Uterus (tissue), 4 donors: ENCODE data around the gene TLE4. TPM values are rescaled to one million over a fixed set of nuclear protein-coding genes. Genes with fewer than 3 reads are reported as not detected.
A peak's percentile ranks its signal among the peaks of the same experiment; 100 is the strongest.

Source experiments
- DNase-seq, 2 donors: peaks; one replicate each; pipeline ENCODE4 v3.0.0-alpha.2; 2019 to 2020
- H3K27ac ChIP-seq, 2 donors: fragments of 200-600 bp; sonication (generic); 1 replicate in 1 of 2; 2 replicates in 1 of 2; pipeline ENCODE4 v1.5.1; 2016 to 2018
- H3K27me3 ChIP-seq, 2 donors: fragments of 200-600 bp; sonication (generic); one replicate each; pipeline ENCODE4 v1.5.1; 2018 to 2019; ENCODE audit warnings: control low read depth in 1 of 2
- H3K36me3 ChIP-seq, 2 donors: fragments of 200-600 bp; sonication (generic); one replicate each; pipeline ENCODE4 v1.5.1; 2019; ENCODE audit warnings: control low read depth in 1 of 2
- H3K4me1 ChIP-seq, 2 donors: fragments of 200-600 bp; sonication (generic); one replicate each; pipeline ENCODE4 v1.5.1; 2018 to 2019; ENCODE audit warnings: control low read depth in 1 of 2
- H3K4me3 ChIP-seq, 2 donors: fragments of 200-600 bp; sonication (generic); 1 replicate in 1 of 2; 2 replicates in 1 of 2; pipeline ENCODE4 v1.5.1; 2018 to 2019; ENCODE audit warnings: mild to moderate bottlenecking in 1 of 2
- H3K9me3 ChIP-seq, 2 donors: fragments of 200-600 bp; sonication (generic); one replicate each; pipeline ENCODE4 v1.5.1; 2019; ENCODE audit warnings: control low read depth in 1 of 2
- CTCF ChIP-seq, 4 experiments: fragments of 200-600 bp in 2 of 4; fragments of 450-650 bp in 2 of 4; sonication (generic) in 2 of 4; IDR thresholded peaks; one replicate each; pipeline ENCODE4 v1.5.1; 2016 to 2019; ENCODE audit warnings: antibody characterized with exemption in 4 of 4, mild to moderate bottlenecking in 2 of 4, moderate library complexity in 1 of 4
- POLR2A ChIP-seq, 2 donors: fragments of 450-650 bp; IDR thresholded peaks; one replicate each; pipeline ENCODE4 v1.6.1; 2016; ENCODE audit warnings: antibody characterized with exemption in 2 of 2, mild to moderate bottlenecking in 1 of 2, moderate library complexity in 1 of 2
- intact Hi-C: fragments of 100-400 bp; cut with DNase I; formaldehyde crosslinking; loops from one replicate; pipeline ENCODE4 v1.15.1; 2023; ENCODE audit warnings: low total_unique reads
- total RNA-seq, 4 donors: library from RNA; depleted of rRNA in 3 of 4; stranded (reverse); fragments of >200 nt in 3 of 4; gene quantifications; one replicate each; pipeline versions ENCODE4 v1.1.0 to v1.2.4, GENCODE V29; 2014 to 2023
- donor health status: DM: yes; HTN: yes; CAD: no.

Gene TLE4
- total RNA-seq, 4 donors from 2014 or later = 21.1 to 134 (median 35.1) TPM

DNA sequence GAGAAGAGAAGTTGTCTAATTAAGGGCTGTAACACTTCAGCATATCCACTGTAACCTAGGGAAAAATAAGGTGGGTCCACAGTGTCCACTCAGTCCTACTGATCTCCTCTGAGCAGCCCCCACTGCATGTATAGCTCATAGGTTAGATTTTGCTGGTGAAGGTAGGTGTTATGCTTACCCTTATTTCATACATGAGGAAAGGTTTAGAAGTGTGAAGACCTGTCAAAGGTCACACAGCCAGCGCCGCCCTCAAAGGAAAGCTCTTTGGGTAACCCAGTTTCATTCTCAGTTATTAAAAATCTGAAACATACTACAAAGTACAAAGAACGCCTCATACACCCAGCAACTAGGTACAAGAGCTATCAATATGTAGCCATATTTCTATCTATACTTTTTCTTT is 87.2 kb downstream of the TLE4 start:
- TF ChIP-seq CTCF (IDR thresholded peaks at IDR 0.05) (no peak), POLR2A (IDR thresholded peaks at IDR 0.05) (no peak)
- DNase-seq = no peak
- Histone ChIP-seq H3K4me3 (no peak overlapping the region), H3K9me3 (no peaks in the 10 kb centered on the region), H3K27ac (no peak overlapping the region), H3K4me1 (peaks cover 5 to 6% of the 10 kb centered on the region in 2 donors), H3K36me3 (no peaks in the 10 kb centered on the region), H3K27me3 (no peaks in the 10 kb centered on the region)
- intact Hi-C loops = no loop called here

- intact Hi-C loops = no loop called here
- no peak for TF ChIP-seq CTCF (IDR thresholded peaks at IDR 0.05)
- TF ChIP-seq POLR2A (IDR thresholded peaks at IDR 0.05) = no peak
- no peak for DNase-seq
- H3K27me3 ChIP-seq = no peaks in the 10 kb centered on the region
- peaks cover 5 to 6% of the 10 kb centered on the region in 2 donors for H3K4me1 ChIP-seq
- no peak overlapping the region for H3K27ac ChIP-seq
- no peaks in the 10 kb centered on the region for H3K36me3 ChIP-seq
- no peaks in the 10 kb centered on the region for H3K9me3 ChIP-seq
- no peak overlapping the region for H3K4me3 ChIP-seq
Measured at GRCh38 chr9:79660615-79661014, 88.8 kb downstream of the TLE4 start.

DNA sequence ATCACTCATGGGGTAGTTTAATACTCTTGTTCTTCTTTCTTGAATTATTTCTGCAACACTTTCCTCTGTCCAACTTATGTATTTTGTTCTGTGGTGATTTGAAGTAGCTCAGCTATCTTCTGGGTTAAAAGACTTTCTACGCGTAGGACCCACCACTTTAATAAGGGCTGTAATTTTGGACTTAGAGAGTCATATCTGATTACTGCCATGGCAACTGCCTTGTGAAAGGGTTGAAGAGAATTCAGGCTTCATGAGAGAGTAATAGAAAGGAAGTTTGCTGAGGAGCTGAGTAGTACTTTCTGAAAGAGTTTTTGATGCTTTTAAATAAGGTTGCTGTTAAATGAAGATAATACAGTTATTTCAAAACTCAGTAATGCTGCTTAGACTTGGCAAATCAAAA is 89.5 kb downstream of the TLE4 start:
- peak overlapping the region in 1 of 2 donors; percentile 34 for H3K27ac ChIP-seq

GRCh38 chr9:79661886-79662536 is 90.2 kb downstream of the TLE4 start:
- no peaks in the 10 kb centered on the region for H3K9me3 ChIP-seq
- intact Hi-C loops = no loop called here
- H3K27me3 ChIP-seq = no peaks in the 10 kb centered on the region
- no peak for TF ChIP-seq POLR2A (IDR thresholded peaks at IDR 0.05)
- TF ChIP-seq CTCF (IDR thresholded peaks at IDR 0.05) = no peak
- no peaks in the 10 kb centered on the region for H3K36me3 ChIP-seq
- H3K4me1 ChIP-seq = peaks cover 5 to 6% of the 10 kb centered on the region in 2 donors
- peak overlapping the region; percentile 21 to 34 for H3K27ac ChIP-seq
- no peak overlapping the region for H3K4me3 ChIP-seq
- no peak for DNase-seq

More for the DNA sequence above, 89.5 kb downstream of the TLE4 start:
- no peak overlapping the region for H3K4me3 ChIP-seq
- H3K9me3 ChIP-seq = no peaks in the 10 kb centered on the region
- DNase-seq = no peak
- intact Hi-C loops = no loop called here
- no peaks in the 10 kb centered on the region for H3K36me3 ChIP-seq
- no peak for TF ChIP-seq POLR2A (IDR thresholded peaks at IDR 0.05)
- no peak for TF ChIP-seq CTCF (IDR thresholded peaks at IDR 0.05)
- peaks cover 5 to 6% of the 10 kb centered on the region in 2 donors for H3K4me1 ChIP-seq
- H3K27me3 ChIP-seq = no peaks in the 10 kb centered on the region

- H3K27ac ChIP-seq = peak overlapping the region; percentile 3 to 21
- intact Hi-C loops = no loop called here
- no peaks in the 10 kb centered on the region for H3K9me3 ChIP-seq
- DNase-seq = no peak
- no peaks in the 10 kb centered on the region for H3K27me3 ChIP-seq
- no peak overlapping the region for H3K4me3 ChIP-seq
- TF ChIP-seq CTCF (IDR thresholded peaks at IDR 0.05) (no peak), POLR2A (IDR thresholded peaks at IDR 0.05) (no peak)
- no peaks in the 10 kb centered on the region for H3K36me3 ChIP-seq
- H3K4me1 ChIP-seq = peaks cover 5 to 6% of the 10 kb centered on the region in 2 donors
Measured at GRCh38 chr9:79662537-79662956, 90.8 kb downstream of the TLE4 start.
